Measurements from ENCODE around the gene NAAA.
A peak's percentile ranks its signal among the peaks of the same experiment; 100 is the strongest.
"Not testable (repeated sequence)": the region's sequence is repeated elsewhere in the genome, so short reads cannot be mapped to it uniquely, and the experiment has no call there.

NAAA gene

DNA sequence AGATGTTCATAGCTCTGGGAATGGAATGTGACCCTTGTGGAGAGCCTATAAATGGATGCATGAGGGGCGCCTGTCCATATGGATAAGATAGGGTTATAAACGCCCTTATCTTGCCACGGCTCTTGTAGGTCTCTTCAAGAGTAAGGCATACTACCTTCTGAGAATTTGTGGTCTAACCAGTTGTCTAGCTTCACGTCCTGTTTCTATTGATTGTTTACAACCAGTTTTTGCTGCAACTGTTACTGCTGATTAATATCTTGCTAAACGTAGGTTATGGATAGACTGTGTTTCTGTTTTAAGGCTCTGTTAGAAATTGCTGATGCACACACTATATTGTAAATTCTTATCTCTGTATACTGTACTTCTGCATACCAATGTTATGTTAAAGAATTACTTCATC lies 14.0 kb upstream of the NAAA start:
- H3K4me3 ChIP-seq (ENCODE audit: low read length); H3K4me2 ChIP-seq (ENCODE audit: low read length); H3K27me3 ChIP-seq (ENCODE audit: low read depth, low read length); H3K9ac ChIP-seq (ENCODE audit: low read length); H3K9me3 ChIP-seq (ENCODE audit: insufficient read depth, low read length); H3K27ac ChIP-seq (ENCODE audit: low read length); H2AFZ ChIP-seq (ENCODE audit: low read depth, low read length); H3K79me2 ChIP-seq (ENCODE audit: low read length); H4K20me1 ChIP-seq (ENCODE audit: insufficient read depth, low read length): not testable (repeated sequence)
- H3K4me1 ChIP-seq (ENCODE audit: low read length): peaks cover 26% of the 10 kb centered on the region
- peaks cover 70% of the 10 kb centered on the region for H3K36me3 ChIP-seq (replicated peaks; ENCODE audit: low read depth, low read length)

DNA sequence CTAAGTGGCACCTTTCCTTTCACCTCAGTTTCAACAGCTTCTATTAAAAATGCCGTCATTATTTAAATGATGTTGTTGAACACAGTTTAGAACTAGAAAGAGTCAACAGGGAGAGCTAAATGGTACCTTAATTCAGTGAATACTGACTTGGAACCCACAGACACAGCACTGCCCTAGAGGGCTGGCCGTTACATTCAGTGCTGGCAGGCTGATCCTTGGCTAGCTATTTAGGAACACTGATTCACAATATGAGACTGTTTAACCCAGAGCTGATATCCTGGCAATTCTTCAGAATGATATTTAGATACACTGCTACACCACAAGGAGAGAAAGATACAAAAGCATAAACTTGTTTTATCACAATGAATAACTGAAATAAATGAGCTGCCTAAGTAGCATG lies 12.7 kb upstream of the NAAA start:
- Histone ChIP-seq H3K36me3 (replicated peaks; ENCODE audit: low read depth, low read length) (peaks cover 69% of the 10 kb centered on the region), H3K9ac (ENCODE audit: low read length) (no peak overlapping the region)

DNA sequence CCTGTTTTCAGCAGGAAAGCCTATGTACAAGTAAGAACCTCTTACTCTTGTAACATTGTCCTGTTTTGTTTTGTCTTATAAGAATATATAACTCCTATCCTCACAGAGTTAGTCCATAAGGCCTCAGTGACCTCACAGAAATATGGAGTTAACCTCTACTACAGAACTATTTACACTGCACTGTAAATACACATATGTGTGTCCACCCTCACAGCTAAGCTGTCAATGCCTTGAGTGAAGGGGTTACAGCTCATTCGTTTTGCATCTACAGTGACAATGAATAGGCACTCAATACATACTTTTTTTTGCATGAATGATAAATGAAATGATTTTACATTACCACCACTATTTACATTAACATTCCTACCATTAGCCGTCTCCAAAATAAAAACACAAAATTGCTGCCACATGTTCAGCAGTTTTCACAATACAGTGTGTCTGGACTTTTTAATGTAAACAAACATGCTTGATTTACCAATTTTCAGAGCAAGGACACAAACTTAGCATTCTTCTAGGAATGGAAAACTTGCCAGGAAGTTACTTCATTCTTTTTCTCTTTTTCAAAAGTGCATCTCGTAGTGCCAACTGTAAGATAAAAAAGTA lies 9.5 kb upstream of the NAAA start:
- H3K27ac ChIP-seq (ENCODE audit: low read length): peak overlapping the region; percentile 78; the same call in 1 of the 2 replicates
- no peaks in the 10 kb centered on the region for H3K27me3 ChIP-seq (ENCODE audit: low read depth, low read length)
- no peak overlapping the region for H3K4me2 ChIP-seq (ENCODE audit: low read length)
- no peak overlapping the region for H3K9ac ChIP-seq (ENCODE audit: low read length)
- H3K36me3 ChIP-seq (replicated peaks; ENCODE audit: low read depth, low read length): peaks cover 55% of the 10 kb centered on the region
- no peak overlapping the region for H3K4me3 ChIP-seq (ENCODE audit: low read length)
- H3K9me3 ChIP-seq (ENCODE audit: insufficient read depth, low read length): no peaks in the 10 kb centered on the region
- no peak overlapping the region for H2AFZ ChIP-seq (ENCODE audit: low read depth, low read length)
- peaks cover 42% of the 10 kb centered on the region for H3K4me1 ChIP-seq (ENCODE audit: low read length)
- H3K79me2 ChIP-seq (ENCODE audit: low read length): no peaks in the 10 kb centered on the region; the same call in 1 of the 2 replicates
- no peaks in the 10 kb centered on the region for H4K20me1 ChIP-seq (ENCODE audit: insufficient read depth, low read length)
- no peak for TF ChIP-seq EZH2phosphoT487 (IDR thresholded peaks at IDR 0.05; ENCODE audit: low read depth)
- TF ChIP-seq, protein P1, sequence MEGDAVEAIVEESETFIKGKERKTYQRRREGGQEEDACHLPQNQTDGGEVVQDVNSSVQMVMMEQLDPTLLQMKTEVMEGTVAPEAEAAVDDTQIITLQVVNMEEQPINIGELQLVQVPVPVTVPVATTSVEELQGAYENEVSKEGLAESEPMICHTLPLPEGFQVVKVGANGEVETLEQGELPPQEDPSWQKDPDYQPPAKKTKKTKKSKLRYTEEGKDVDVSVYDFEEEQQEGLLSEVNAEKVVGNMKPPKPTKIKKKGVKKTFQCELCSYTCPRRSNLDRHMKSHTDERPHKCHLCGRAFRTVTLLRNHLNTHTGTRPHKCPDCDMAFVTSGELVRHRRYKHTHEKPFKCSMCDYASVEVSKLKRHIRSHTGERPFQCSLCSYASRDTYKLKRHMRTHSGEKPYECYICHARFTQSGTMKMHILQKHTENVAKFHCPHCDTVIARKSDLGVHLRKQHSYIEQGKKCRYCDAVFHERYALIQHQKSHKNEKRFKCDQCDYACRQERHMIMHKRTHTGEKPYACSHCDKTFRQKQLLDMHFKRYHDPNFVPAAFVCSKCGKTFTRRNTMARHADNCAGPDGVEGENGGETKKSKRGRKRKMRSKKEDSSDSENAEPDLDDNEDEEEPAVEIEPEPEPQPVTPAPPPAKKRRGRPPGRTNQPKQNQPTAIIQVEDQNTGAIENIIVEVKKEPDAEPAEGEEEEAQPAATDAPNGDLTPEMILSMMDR (IDR thresholded peaks at IDR 0.05; ENCODE audit: low read depth, low read length): no peak

More for the DNA sequence above, 12.7 kb upstream of the NAAA start:
- no peaks in the 10 kb centered on the region for H3K27me3 ChIP-seq (ENCODE audit: low read depth, low read length)
- H3K4me2 ChIP-seq (ENCODE audit: low read length): no peak overlapping the region
- H3K79me2 ChIP-seq (ENCODE audit: low read length): no peaks in the 10 kb centered on the region; the same call in 1 of the 2 replicates
- peaks cover 39% of the 10 kb centered on the region for H3K4me1 ChIP-seq (ENCODE audit: low read length)
- H3K9me3 ChIP-seq (ENCODE audit: insufficient read depth, low read length): no peaks in the 10 kb centered on the region
- H2AFZ ChIP-seq (ENCODE audit: low read depth, low read length): no peak overlapping the region
- H4K20me1 ChIP-seq (ENCODE audit: insufficient read depth, low read length): no peaks in the 10 kb centered on the region
- peak overlapping the region; percentile 1; the same call in 1 of the 2 replicates for H3K27ac ChIP-seq (ENCODE audit: low read length)
- no peak for TF ChIP-seq EZH2phosphoT487 (IDR thresholded peaks at IDR 0.05; ENCODE audit: low read depth)
- TF ChIP-seq, protein P1 (IDR thresholded peaks at IDR 0.05; ENCODE audit: low read depth, low read length): no peak
- no peak overlapping the region for H3K4me3 ChIP-seq (ENCODE audit: low read length)

DNA sequence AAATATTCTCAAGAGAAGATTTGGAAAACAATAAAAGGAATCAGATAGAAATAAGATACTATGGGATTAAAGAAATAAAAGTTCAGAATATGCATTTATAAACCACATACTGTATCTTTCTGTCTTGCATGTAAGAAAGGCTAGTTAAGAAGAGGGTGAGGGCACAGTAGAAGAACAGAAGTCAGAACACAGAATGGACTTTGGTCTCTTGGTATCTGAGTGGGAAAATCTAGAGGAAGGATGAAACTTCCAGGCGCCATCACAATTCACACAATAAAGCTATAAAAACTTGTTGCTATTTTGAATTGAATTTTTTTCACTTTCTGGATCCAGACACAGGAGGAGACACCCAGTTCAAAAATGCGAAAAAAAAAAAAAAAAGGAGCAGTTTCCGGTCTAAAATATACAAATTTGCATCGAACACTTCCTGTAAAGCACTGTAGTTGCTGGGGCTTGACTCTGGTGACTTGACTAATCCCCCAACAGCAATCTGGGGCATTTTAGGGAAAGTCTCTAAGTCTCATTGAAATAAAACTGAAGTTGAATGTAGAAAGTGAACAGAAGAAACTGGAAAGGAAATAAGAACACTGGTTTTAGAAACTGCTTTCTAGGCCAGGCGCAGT lies 8.1 kb upstream of the NAAA start:
- no peak overlapping the region; the same call in 1 of the 2 replicates for H3K9ac ChIP-seq (ENCODE audit: low read length)
- no peaks in the 10 kb centered on the region for H4K20me1 ChIP-seq (ENCODE audit: insufficient read depth, low read length)
- no peak overlapping the region; the same call in 1 of the 2 replicates for H3K4me3 ChIP-seq (ENCODE audit: low read length)
- H2AFZ ChIP-seq (ENCODE audit: low read depth, low read length): no peak overlapping the region
- no peaks in the 10 kb centered on the region for H3K9me3 ChIP-seq (ENCODE audit: insufficient read depth, low read length)
- H3K79me2 ChIP-seq (ENCODE audit: low read length): no peaks in the 10 kb centered on the region; the same call in 1 of the 2 replicates
- peak overlapping the region; percentile 78 for H3K27ac ChIP-seq (ENCODE audit: low read length)
- no peaks in the 10 kb centered on the region for H3K27me3 ChIP-seq (ENCODE audit: low read depth, low read length)
- TF ChIP-seq EZH2phosphoT487 (IDR thresholded peaks at IDR 0.05; ENCODE audit: low read depth): no peak
- TF ChIP-seq, protein P1 (IDR thresholded peaks at IDR 0.05; ENCODE audit: low read depth, low read length): no peak
- H3K36me3 ChIP-seq (replicated peaks; ENCODE audit: low read depth, low read length): peaks cover 54% of the 10 kb centered on the region
- peaks cover 44% of the 10 kb centered on the region for H3K4me1 ChIP-seq (ENCODE audit: low read length)
- peak overlapping the region; percentile 37 for H3K4me2 ChIP-seq (ENCODE audit: low read length)
